OCI-LY3 (cell line): ENCODE measurements around the gene PRDM16.

Experiments used
- CTCF ChIP-seq: fragments of 200-600, 300-600 bp; sonication (generic); IDR thresholded peaks from 2 replicates; pipeline ENCODE4 v1.5.1; 2014; ENCODE audit warnings: antibody characterized with exemption, low read length, low read depth
- EZH2phosphoT487 ChIP-seq: fragments of 200-600 bp; shearing (Covaris generic); IDR thresholded peaks from 2 replicates; pipeline ENCODE4 v1.6.1; 2018; ENCODE audit warnings: antibody characterized with exemption, mixed run types, low read depth

DNA sequence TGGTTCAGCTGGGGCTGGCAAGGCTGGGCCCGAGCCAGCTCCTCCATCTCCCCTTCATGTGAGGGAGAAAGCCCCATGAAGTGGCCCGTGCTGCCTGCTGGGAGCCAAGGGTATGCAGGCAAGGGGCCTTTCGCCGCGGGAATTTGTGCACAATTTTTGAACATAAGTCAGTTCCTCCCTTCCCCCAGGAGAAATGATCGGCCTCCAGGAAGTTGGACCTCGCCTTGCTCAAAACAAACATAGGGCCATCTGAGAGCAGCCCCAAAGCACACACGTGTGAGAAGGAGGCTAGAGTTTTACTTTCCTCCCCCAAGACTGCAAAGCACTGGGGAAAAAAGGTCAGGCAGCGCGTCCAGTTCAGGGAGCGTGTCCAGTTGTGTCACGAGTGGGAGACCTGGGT, 64.7 kb downstream of the PRDM16 start:
- TF ChIP-seq CTCF (no peak), EZH2phosphoT487 (no peak)
